SK-MEL-5 (cell line): ENCODE data around the gene TNRC6B. TPM values are rescaled to one million over a fixed set of nuclear protein-coding genes. Genes with fewer than 3 reads are reported as not detected.
A peak's percentile ranks its signal among the peaks of the same experiment; 100 is the strongest.

Experiments used
- DNase-seq: peaks from one replicate; pipeline ENCODE4 v3.0.0-alpha.2; 2016; ENCODE audit warnings: low read depth, low spot score
- in situ Hi-C: cut with HindIII; loops from 2 replicates; pipeline ENCODE4 v1.10.0; 2016; ENCODE audit warnings: low sequenced_read_pairs, high pct_unique_total_duplicates, low pct_unique_long_range_greater_than_20kb
- total RNA-seq: library from RNA; depleted of rRNA; stranded (reverse); fragments of >200 nt; shearing (Covaris generic); gene quantifications from 2 replicates; pipeline ENCODE4 v1.2.3, GENCODE V29; 2014

Gene TNRC6B
- total RNA-seq, 1 experiment from 2014 or later, result 27.9 TPM

- in situ Hi-C loops, result no loop called here
- DNase-seq, result no peak
These were observed 147.6 kb downstream of the TNRC6B start for GRCh38 chr22:40325315-40325714.

- peak; percentile 48 for DNase-seq
These were observed 149.4 kb downstream of the TNRC6B start for GRCh38 chr22:40326905-40327735.

DNA sequence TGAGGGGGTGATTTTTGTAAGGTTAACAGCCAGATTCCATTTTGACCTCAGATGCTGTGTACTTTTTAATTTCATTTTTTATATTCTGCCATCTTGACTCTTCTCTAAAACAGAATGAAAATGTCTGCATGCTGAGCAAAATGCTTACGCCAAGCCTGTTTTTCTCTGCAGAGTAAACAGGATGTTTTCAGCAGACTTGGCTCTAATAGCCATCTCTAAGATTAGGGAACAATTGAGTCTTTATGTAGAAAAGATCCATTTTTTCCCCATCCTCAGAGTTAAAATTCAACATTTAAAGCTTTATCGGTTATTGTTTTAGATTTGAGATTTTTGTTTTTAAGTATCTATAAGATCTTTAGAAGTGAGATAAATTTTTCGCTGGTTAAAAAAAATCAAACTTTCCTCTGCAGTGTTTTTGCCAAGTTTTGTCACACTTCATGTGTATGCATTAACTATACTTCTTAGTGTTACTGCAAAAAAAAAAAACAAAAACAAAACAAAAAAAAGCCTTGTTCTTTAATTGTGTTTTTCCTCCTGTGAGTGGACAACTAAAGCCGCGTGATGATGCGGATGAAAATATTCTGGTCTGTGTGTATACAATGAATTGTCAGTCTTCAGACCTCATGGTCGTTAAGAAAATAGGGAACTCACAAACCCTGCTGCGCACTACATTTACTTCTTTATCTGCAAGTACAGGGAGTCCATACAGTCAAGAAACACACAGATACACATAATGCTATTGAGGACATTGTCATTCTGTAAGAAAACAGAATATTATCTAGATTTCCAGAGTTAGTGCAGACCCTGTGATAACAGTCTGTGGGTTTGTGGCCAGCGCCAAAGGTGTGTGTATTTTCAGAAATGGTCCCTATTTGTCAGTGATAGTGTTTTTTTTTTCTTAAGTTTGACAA lies 151.1 kb downstream of the TNRC6B start:
- in situ Hi-C loops, result no loop called here
- peak; percentile 99 for DNase-seq

More at GRCh38 chr22:40326905-40327735, 149.4 kb downstream of the TNRC6B start:
- in situ Hi-C loops, result no loop called here

DNA sequence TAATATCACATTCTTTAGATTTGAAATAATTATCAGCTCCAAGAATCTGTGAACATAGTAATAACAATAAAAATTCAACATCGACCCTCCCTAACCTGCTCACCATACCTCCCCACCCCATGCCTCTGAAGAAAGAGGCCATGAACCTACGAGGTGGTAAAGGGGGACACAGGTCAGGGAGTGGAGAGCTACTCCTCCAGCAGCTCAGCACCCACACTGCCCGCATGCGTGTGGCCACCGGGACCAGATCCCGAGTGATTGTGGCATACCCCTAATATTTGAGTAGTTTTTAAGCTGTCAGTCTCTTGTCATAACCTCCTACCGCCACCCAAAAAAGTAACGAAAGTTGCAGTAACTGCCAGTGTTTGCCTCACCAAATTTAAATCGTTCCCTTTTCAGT lies 151.7 kb downstream of the TNRC6B start:
- no peak for DNase-seq
- in situ Hi-C loops, result no loop called here

- in situ Hi-C loops, result no loop called here
- DNase-seq, result no peak
These were observed 152.4 kb downstream of the TNRC6B start for GRCh38 chr22:40330086-40330485.

DNA sequence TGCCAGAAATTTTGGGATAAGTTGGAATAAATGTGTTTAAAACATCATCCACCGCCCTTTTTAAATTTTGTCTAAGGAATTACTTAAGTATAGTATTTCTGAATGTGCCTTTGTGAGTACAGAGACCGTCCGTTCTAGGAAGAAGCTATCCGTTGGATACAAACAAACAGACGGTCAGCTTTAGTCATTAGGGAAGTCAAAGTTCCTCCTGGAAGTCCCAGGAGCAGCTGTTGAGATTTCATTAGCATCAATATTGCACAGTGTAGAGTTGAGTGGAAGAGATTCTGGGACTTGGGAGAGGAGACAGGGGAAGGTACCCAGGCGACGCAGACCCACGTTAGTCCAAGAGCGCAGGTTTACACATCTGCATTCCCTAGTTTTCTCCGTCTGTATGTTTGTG lies 152.9 kb downstream of the TNRC6B start:
- DNase-seq, result no peak
- in situ Hi-C loops, result no loop called here

GRCh38 chr22:40331706-40332105 lies 154.0 kb downstream of the TNRC6B start:
- DNase-seq, result no peak
- in situ Hi-C loops, result no loop called here

DNA sequence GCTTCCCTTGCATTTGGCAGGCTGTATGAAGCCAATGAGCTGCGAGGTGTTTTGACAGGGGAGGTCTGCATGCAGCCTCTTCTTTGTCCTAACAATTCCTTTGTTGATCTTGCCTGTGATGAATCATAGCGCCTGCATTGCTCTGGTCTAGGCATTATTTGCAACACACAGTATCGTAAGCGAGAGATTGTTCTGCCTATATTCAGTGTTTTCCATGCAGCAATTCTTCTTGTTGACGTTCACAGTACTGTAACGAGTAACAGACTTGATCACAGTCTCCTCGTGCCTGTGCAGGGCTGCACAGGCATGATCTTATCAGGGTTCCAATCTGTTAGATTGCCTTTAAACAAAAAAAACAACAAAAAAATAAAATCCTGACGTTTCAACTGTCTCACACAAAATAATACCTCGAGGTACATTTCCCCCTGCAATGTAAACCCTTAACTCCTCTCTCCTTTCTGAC lies 154.6 kb downstream of the TNRC6B start:
- no peak for DNase-seq
- in situ Hi-C loops, result no loop called here

- in situ Hi-C loops, result no loop called here
- no peak for DNase-seq
These were observed 156.3 kb downstream of the TNRC6B start for GRCh38 chr22:40334060-40334459.

GRCh38 chr22:40334899-40335298 lies 157.2 kb downstream of the TNRC6B start:
- DNase-seq, result no peak

DNA sequence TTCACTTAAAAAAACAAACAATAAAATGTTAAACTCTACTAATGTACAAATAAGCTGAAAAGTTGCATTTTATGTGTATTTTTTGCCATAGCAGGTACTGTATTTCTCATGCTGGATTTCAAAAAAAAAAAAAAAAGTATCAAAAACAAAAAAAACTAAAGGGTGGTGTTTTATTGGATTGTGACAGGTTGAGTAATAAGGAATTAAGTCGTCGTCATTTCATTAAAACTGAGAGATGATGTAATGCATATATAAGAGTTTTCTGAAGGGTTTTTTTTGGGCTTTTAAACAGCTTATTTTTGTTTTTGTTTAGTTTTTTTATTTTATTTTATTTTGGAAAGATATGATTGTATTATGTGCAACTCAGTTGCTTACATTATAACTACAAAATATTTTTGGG lies 157.6 kb downstream of the TNRC6B start:
- no peak for DNase-seq

More at GRCh38 chr22:40334899-40335298, 157.2 kb downstream of the TNRC6B start:
- in situ Hi-C loops, result no loop called here

GRCh38 chr22:40340044-40340443 lies 162.3 kb downstream of the TNRC6B start:
- in situ Hi-C loops, result no loop called here
- no peak for DNase-seq

More for the DNA sequence above, 157.6 kb downstream of the TNRC6B start:
- in situ Hi-C loops, result no loop called here

DNA sequence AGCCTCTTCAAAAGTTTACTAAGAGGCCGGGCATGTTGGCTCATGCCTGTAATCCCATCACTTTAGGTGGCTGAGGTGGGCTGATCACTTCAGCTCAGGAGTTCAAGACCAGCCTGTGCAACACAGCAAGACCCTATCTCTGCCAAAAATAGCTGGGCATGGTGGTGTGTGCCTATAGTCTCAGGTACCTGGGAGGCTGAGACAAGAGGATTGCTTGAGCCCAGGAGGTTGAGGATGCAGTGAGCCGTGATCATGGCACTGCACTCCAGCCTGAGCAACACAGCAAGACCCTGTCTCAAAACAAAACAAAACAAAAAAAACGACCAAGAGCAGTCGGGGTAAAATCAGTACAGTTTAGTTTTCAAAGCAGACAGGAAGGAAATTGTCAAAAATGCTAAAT lies 163.9 kb downstream of the TNRC6B start:
- DNase-seq, result no peak
- in situ Hi-C loops, result no loop called here

DNA sequence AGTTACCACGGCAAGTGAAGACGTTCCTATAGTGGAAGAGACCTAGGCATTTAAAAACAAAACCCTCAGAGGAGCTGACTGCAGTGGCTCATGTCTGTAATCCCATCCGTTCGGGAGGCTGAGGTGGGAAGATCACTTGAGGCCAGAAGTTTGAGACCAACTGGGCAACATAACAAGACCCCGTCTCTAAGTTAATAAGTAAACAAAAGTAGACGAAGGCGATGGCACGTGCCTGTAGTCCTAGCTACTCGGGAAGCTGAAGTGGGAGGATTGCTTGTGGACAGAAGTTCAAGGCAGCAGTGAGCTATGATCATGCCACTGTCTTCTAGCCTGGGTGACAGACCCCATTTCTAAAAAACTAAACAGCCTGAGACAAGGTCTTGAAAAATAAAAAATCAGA lies 164.8 kb downstream of the TNRC6B start:
- in situ Hi-C loops, result no loop called here
- no peak for DNase-seq

- in situ Hi-C loops, result no loop called here
- no peak for DNase-seq
These were observed 167.5 kb downstream of the TNRC6B start for GRCh38 chr22:40345271-40345670.

- peak; percentile 55 for DNase-seq
- in situ Hi-C loops, result no loop called here
These were observed 168.1 kb downstream of the TNRC6B start for GRCh38 chr22:40345815-40346184.

GRCh38 chr22:40346185-40347118 lies 168.7 kb downstream of the TNRC6B start, which contains the start of gene ADSL:
ADSL (plus strand) TSS chr22:40346500; CDS start chr22:40346559, 59 bp downstream.
- peak; percentile 91 for DNase-seq
- in situ Hi-C loops, result no loop called here
